Hepatocyte (in vitro differentiated cells): Measurements from ENCODE around the gene KIRREL2. TPM values are rescaled to one million over a fixed set of nuclear protein-coding genes. Genes with fewer than 3 reads are reported as not detected.

ENCODE experiments used
- DNase-seq: peaks from one replicate; pipeline ENCODE4 v3.0.0-alpha.2; 2016; ENCODE audit warnings: low spot score
- H2AFZ ChIP-seq: fragments of 200-600 bp; sonication (generic); 2 replicates; pipeline ENCODE4 v1.6.0; 2016; ENCODE audit warnings: antibody characterized with exemption, mild to moderate bottlenecking
- H3K27ac ChIP-seq: fragments of 200-600 bp; sonication (generic); 2 replicates; pipeline ENCODE4 v1.5.1; 2016; ENCODE audit warnings: mild to moderate bottlenecking
- H3K27me3 ChIP-seq: fragments of 200-600 bp; sonication (generic); 2 replicates; pipeline ENCODE4 v1.6.1; 2016
- H3K36me3 ChIP-seq: fragments of 200-600 bp; sonication (generic); replicated peaks from 2 replicates; pipeline ENCODE4 v1.5.1; 2016; ENCODE audit warnings: low read depth; ENCODE audit not compliant: insufficient read depth
- H3K4me1 ChIP-seq: fragments of 200-600 bp; sonication (generic); 2 replicates; pipeline ENCODE4 v1.5.1; 2016; ENCODE audit warnings: mild to moderate bottlenecking, moderate library complexity; ENCODE audit not compliant: insufficient read depth
- H3K4me2 ChIP-seq: fragments of 200-600 bp; sonication (generic); 2 replicates; pipeline ENCODE4 v1.6.0; 2016
- H3K4me3 ChIP-seq: fragments of 200-600 bp; sonication (generic); 2 replicates; pipeline ENCODE4 v1.5.1; 2016; ENCODE audit warnings: mild to moderate bottlenecking
- H3K79me2 ChIP-seq: fragments of 200-600 bp; sonication (generic); 2 replicates; pipeline ENCODE4 v1.6.0; 2017; ENCODE audit warnings: mild to moderate bottlenecking
- H3K9me2 ChIP-seq: fragments of 200-600 bp; sonication (generic); replicated peaks from 2 replicates; pipeline ENCODE4 v1.6.0; 2017; ENCODE audit warnings: mild to moderate bottlenecking; ENCODE audit not compliant: insufficient read depth
- H3K9me3 ChIP-seq: fragments of 200-600 bp; sonication (generic); 2 replicates; pipeline ENCODE4 v1.5.1; 2016; ENCODE audit warnings: low read depth, mild to moderate bottlenecking
- H4K20me1 ChIP-seq: fragments of 200-600 bp; sonication (generic); 2 replicates; pipeline ENCODE4 v1.6.0; 2016; ENCODE audit warnings: mild to moderate bottlenecking; ENCODE audit not compliant: insufficient read depth, poor library complexity, severe bottlenecking
- EZH2 ChIP-seq: fragments of 200-600 bp; sonication (generic); IDR thresholded peaks from 2 replicates; pipeline ENCODE4 v1.6.1; 2016; ENCODE audit warnings: antibody characterized with exemption, mild to moderate bottlenecking, borderline replicate concordance
- EZH2phosphoT487 ChIP-seq: fragments of 200-600 bp; sonication (generic); IDR thresholded peaks from one replicate; pipeline ENCODE4 v1.6.1; 2018; ENCODE audit warnings: antibody characterized with exemption, mild to moderate bottlenecking, low read depth, moderate library complexity; ENCODE audit not compliant: unreplicated experiment, severe bottlenecking
- WGBS: methylation state at CpG from one replicate; pipeline ENCODE4 v1.1.6; 2016; ENCODE audit warnings: low lambda C conversion rate; ENCODE audit errors: missing lambda C conversion rate; 5-methylcytosine and 5-hydroxymethylcytosine counted together
- polyA plus RNA-seq: library from polyadenylated mRNA; unstranded; fragments of >200 nt; fragmentation: Nextera tagmentation; extraction: Ambion mirVana; gene quantifications from 2 replicates; pipeline ENCODE4 v1.2.1, GENCODE V29; 2016
- total RNA-seq: library from RNA; depleted of rRNA; stranded (reverse); fragments of >200 nt; gene quantifications from 2 replicates; pipeline ENCODE4 v1.2.3, GENCODE V29; 2014
- TF ChIP-seq, protein P1 (sequence below): fragments of 200-600 bp; sonication (generic); IDR thresholded peaks from 2 replicates; pipeline ENCODE4 v1.5.1; 2016; ENCODE audit warnings: antibody characterized with exemption, mild to moderate bottlenecking; ENCODE audit not compliant: poor library complexity

Gene KIRREL2
- total and polyA plus RNA-seq, 2 experiments from 2014 or later: 1.4 to 2.3 TPM

- Histone ChIP-seq H3K4me1 (peaks cover 6% of the 10 kb centered on the region), H3K79me2 (peaks cover 15% of the 10 kb centered on the region), H3K27ac (no peak overlapping the region), H3K4me3 (no peak overlapping the region), H3K9me2 (no peaks in the 10 kb centered on the region), H3K27me3 (no peaks in the 10 kb centered on the region), H2AFZ (no peak overlapping the region), H3K36me3 (no peaks in the 10 kb centered on the region), H4K20me1 (no peaks in the 10 kb centered on the region), H3K9me3 (no peaks in the 10 kb centered on the region), H3K4me2 (peak overlapping the region; percentile 98)
- 93% methylated on average over 13 of the region's 13 CpGs for WGBS
- TF ChIP-seq EZH2 (no peak), EZH2phosphoT487 (no peak)
- TF ChIP-seq, protein P1, sequence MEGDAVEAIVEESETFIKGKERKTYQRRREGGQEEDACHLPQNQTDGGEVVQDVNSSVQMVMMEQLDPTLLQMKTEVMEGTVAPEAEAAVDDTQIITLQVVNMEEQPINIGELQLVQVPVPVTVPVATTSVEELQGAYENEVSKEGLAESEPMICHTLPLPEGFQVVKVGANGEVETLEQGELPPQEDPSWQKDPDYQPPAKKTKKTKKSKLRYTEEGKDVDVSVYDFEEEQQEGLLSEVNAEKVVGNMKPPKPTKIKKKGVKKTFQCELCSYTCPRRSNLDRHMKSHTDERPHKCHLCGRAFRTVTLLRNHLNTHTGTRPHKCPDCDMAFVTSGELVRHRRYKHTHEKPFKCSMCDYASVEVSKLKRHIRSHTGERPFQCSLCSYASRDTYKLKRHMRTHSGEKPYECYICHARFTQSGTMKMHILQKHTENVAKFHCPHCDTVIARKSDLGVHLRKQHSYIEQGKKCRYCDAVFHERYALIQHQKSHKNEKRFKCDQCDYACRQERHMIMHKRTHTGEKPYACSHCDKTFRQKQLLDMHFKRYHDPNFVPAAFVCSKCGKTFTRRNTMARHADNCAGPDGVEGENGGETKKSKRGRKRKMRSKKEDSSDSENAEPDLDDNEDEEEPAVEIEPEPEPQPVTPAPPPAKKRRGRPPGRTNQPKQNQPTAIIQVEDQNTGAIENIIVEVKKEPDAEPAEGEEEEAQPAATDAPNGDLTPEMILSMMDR: no peak
- DNase-seq: no peak
These were observed 41.2 kb downstream of the KIRREL2 start for GRCh38 chr19:35897706-35898451.

DNA sequence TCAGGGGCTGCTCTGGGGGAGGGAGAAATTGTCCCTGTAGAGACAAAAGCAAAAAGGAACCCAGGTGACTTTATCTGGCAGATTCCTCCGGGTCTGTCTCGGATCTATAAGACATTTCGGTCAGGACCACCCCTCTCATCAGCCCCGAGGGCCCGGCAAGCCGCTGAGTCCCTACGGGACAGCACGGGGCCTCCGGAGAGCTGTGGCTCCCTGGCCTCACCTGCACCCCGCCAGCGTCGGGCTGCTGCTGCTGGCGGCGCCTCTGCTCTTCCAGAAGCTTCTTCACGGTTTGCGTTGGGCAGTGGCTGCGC, 41.7 kb downstream of the KIRREL2 start:
- WGBS: 34% methylated on average over 17 of the region's 17 CpGs
- no peaks in the 10 kb centered on the region for H3K27me3 ChIP-seq

DNA sequence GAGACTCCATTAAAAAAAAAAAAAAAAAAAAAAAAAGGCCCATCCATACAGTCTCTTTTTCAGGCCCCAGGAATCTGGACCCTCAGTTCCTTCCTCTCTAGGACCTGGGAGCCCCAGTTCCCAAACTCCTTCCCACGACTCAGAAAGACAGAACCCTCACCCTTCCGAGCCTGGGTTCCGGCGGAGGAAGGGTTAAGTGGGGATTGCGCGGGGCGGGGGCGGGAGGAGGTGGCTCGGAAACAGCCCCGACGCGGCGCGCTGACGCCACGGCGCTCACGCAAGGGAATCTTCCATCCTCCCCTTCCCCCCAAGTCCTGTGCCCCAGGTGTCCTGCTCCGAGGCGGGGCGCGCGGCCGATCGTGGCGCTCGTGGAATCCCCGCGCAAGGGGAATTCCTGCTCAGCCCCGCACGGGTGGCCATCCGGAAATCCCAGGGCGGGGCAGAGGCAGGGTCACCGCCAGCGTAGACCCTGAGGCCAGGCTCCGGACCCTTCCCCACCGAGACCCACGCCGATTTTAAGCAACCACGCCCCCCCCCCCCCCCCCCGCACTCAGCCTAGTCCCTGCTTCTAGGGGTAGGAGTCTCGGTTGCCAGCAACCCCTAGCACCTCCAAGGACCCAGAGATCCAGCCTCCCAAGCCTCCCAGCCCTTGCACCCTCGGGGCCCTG, 43.0 kb downstream of the KIRREL2 start:
- DNase-seq: peak; percentile 91
- Histone ChIP-seq H2AFZ (peak overlapping the region; percentile 96), H3K4me3 (peak overlapping the region; percentile 76), H4K20me1 (no peaks in the 10 kb centered on the region), H3K27ac (peak overlapping the region; percentile 92), H3K4me1 (peaks cover 6% of the 10 kb centered on the region), H3K36me3 (no peaks in the 10 kb centered on the region), H3K27me3 (no peaks in the 10 kb centered on the region), H3K9me3 (no peaks in the 10 kb centered on the region), H3K9me2 (no peaks in the 10 kb centered on the region), H3K79me2 (peaks cover 15% of the 10 kb centered on the region), H3K4me2 (peak overlapping the region; percentile 98)
- 0% methylated on average over 16 of the region's 43 CpGs for WGBS
- TF ChIP-seq EZH2 (no peak), EZH2phosphoT487 (no peak)
- TF ChIP-seq, protein P1: no peak

More for the DNA sequence above, 41.7 kb downstream of the KIRREL2 start:
- TF ChIP-seq EZH2phosphoT487 (no peak), EZH2 (no peak)
- TF ChIP-seq, protein P1: no peak
- no peaks in the 10 kb centered on the region for H3K36me3 ChIP-seq
- H4K20me1 ChIP-seq: no peaks in the 10 kb centered on the region
- H3K9me3 ChIP-seq: no peaks in the 10 kb centered on the region
- peak overlapping the region; percentile 76 for H3K4me3 ChIP-seq
- DNase-seq: peak; percentile 39
- peaks cover 15% of the 10 kb centered on the region for H3K79me2 ChIP-seq
- H3K27ac ChIP-seq: peak overlapping the region; percentile 92
- H3K9me2 ChIP-seq: no peaks in the 10 kb centered on the region
- peak overlapping the region; percentile 98 for H3K4me2 ChIP-seq
- peak overlapping the region; percentile 96 for H2AFZ ChIP-seq
- peaks cover 6% of the 10 kb centered on the region for H3K4me1 ChIP-seq
